Endothelial cell of umbilical vein (primary cell): ENCODE measurements around the gene TOLLIP. TPM values are rescaled to one million over a fixed set of nuclear protein-coding genes. Genes with fewer than 3 reads are reported as not detected.
A peak's percentile ranks its signal among the peaks of the same experiment; 100 is the strongest.
"Not testable (repeated sequence)": the region's sequence is repeated elsewhere in the genome, so short reads cannot be mapped to it uniquely, and the experiment has no call there.

Source experiments
- BruUV-seq: library from RNA; stranded (reverse); fragments of 400-500 nt; replicated peaks from 2 replicates; lab custom pipeline; 2021; lab: Mats Ljungman, UMichigan
- CTCF ChIA-PET: fragments of 300-600, 350-600 bp; sonication (Branson Sonifier 250); formaldehyde crosslinking; loops from one replicate; lab custom pipeline; 2021; ENCODE audit warnings: antibody characterized with exemption, inconsistent platforms; lab: Charles Lee
- POLR2A ChIA-PET: fragments of 300-600, 350-600 bp; sonication (Branson Sonifier 250); formaldehyde crosslinking; loops from one replicate; lab custom pipeline; 2021; ENCODE audit warnings: antibody characterized with exemption, inconsistent platforms; lab: Charles Lee
- DNase-seq: peaks from one replicate; pipeline ENCODE4 v3.0.0-alpha.2; 2011; ENCODE audit warnings: low read depth, low spot score
- FAIRE-seq: peaks from 2 replicates; lab custom pipeline; 2011; peaks lifted over from hg19 to GRCh38; lab: Jason Lieb, UNC
- H2AFZ ChIP-seq: 2 replicates; pipeline ENCODE4 v1.6.0; 2012; ENCODE audit warnings: low read depth, low read length, control low read depth, inconsistent platforms
- H3K27ac ChIP-seq: 2 replicates; pipeline ENCODE4 v1.5.1; 2011; ENCODE audit warnings: low read depth, mild to moderate bottlenecking, control low read depth, low read length, moderate library complexity; ENCODE audit not compliant: insufficient read depth
- H3K27me3 ChIP-seq, 2 experiments: 2 replicates each; pipeline versions ENCODE4 v1.6.0 to v1.6.1; 2011; ENCODE audit warnings: low read length in 2 of 2, mixed read lengths in 1 of 2; ENCODE audit not compliant: control insufficient read depth in 2 of 2, insufficient read depth in 2 of 2
- H3K36me3 ChIP-seq, 2 experiments: 2 replicates in 1 of 2; 3 replicates in 1 of 2; pipeline ENCODE4 v1.5.1; 2011; ENCODE audit warnings: low read length in 2 of 2, mild to moderate bottlenecking in 1 of 2, moderate library complexity in 1 of 2; ENCODE audit not compliant: control insufficient read depth in 2 of 2, insufficient read depth in 2 of 2; ENCODE audit errors: extremely low read depth in 1 of 2
- H3K4me1 ChIP-seq: 3 replicates; pipeline ENCODE4 v1.5.1; 2011; ENCODE audit warnings: mild to moderate bottlenecking, low read length; ENCODE audit not compliant: control insufficient read depth, insufficient read depth; ENCODE audit errors: extremely low read depth
- H3K4me2 ChIP-seq: 2 replicates; pipeline ENCODE4 v1.6.1; 2011; ENCODE audit warnings: low read length, control low read depth, mixed read lengths; ENCODE audit not compliant: insufficient read depth
- H3K4me3 ChIP-seq, 3 experiments: fragments of 200-600 bp in 1 of 3; sonication (generic), shearing (Covaris generic) in 1 of 3; replicated peaks in 1 of 3; 2 replicates each; pipeline ENCODE4 v1.5.1; 2011 to 2016; ENCODE audit warnings: control low read depth in 3 of 3, low read length in 3 of 3, mild to moderate bottlenecking in 2 of 3, inconsistent platforms in 1 of 3, low read depth in 1 of 3, moderate library complexity in 1 of 3; ENCODE audit not compliant: insufficient read depth in 1 of 3
- H3K79me2 ChIP-seq: 2 replicates; pipeline ENCODE4 v1.6.0; 2012; ENCODE audit warnings: low read length, inconsistent platforms; ENCODE audit not compliant: control insufficient read depth, insufficient read depth
- H3K9ac ChIP-seq: replicated peaks from 2 replicates; pipeline ENCODE3; 2011; ENCODE audit warnings: low read length, control low read depth; ENCODE audit not compliant: insufficient read depth; ENCODE audit errors: extremely low read depth
- H3K9me1 ChIP-seq: replicated peaks from 3 replicates; pipeline ENCODE4 v1.6.0; 2011; ENCODE audit warnings: mild to moderate bottlenecking, low read length; ENCODE audit not compliant: control insufficient read depth, insufficient read depth; ENCODE audit errors: extremely low read depth
- H3K9me3 ChIP-seq: replicated peaks from 2 replicates; pipeline ENCODE4 v1.5.1; 2012; ENCODE audit warnings: low read length, inconsistent platforms; ENCODE audit not compliant: control insufficient read depth, insufficient read depth
- H4K20me1 ChIP-seq: replicated peaks from 2 replicates; pipeline ENCODE3; 2011; ENCODE audit warnings: mild to moderate bottlenecking, low read length; ENCODE audit not compliant: control insufficient read depth, insufficient read depth; ENCODE audit errors: extremely low read depth
- CTCF ChIP-seq, 2 donors: IDR thresholded peaks; 1 replicate in 1 of 2; 2 replicates in 1 of 2; pipeline ENCODE4 v1.5.1; 2011; ENCODE audit warnings: low read length in 2 of 2, mild to moderate bottlenecking in 2 of 2, moderate library complexity in 2 of 2, control low read depth in 1 of 2, inconsistent platforms in 1 of 2, low read depth in 1 of 2; ENCODE audit not compliant: insufficient read depth in 1 of 2; ENCODE audit errors: extremely low read depth in 1 of 2
- EZH2 ChIP-seq: IDR thresholded peaks from 2 replicates; pipeline ENCODE4 v1.6.1; 2012; ENCODE audit warnings: borderline replicate concordance, low read depth, mild to moderate bottlenecking, moderate library complexity, low read length, inconsistent platforms; ENCODE audit not compliant: severe bottlenecking
- FOS ChIP-seq: IDR thresholded peaks from 2 replicates; pipeline ENCODE4 v1.6.1; 2011; ENCODE audit warnings: mild to moderate bottlenecking, low read length, moderate library complexity, borderline replicate concordance; ENCODE audit not compliant: insufficient read depth
- GATA2 ChIP-seq: IDR thresholded peaks from 2 replicates; pipeline ENCODE4 v1.7.0; 2011; ENCODE audit warnings: low read depth, mild to moderate bottlenecking, moderate library complexity, mixed read lengths, low read length; ENCODE audit not compliant: insufficient read length, insufficient read depth
- JUN ChIP-seq: IDR thresholded peaks from 2 replicates; pipeline ENCODE4 v1.6.1; 2011; ENCODE audit warnings: borderline replicate concordance, low read depth; ENCODE audit not compliant: insufficient read length, insufficient read depth
- MYC ChIP-seq: IDR thresholded peaks from one replicate; pipeline ENCODE4 v1.6.1; 2011; ENCODE audit warnings: mild to moderate bottlenecking, low read depth, low read length
- POLR2A ChIP-seq: IDR thresholded peaks from 2 replicates; pipeline ENCODE4 v1.6.1; 2012; ENCODE audit warnings: low read depth, mild to moderate bottlenecking, control low read depth, low read length
- POLR2AphosphoS5 ChIP-seq: IDR thresholded peaks from 2 replicates; pipeline ENCODE4 v1.6.1; 2012; ENCODE audit warnings: low read depth, mild to moderate bottlenecking, control low read depth, low read length, moderate library complexity; ENCODE audit not compliant: insufficient read depth
- dilution Hi-C: fragments of 300-500 bp; cut with MboI; formaldehyde crosslinking; loops from one replicate; pipeline ENCODE4 v1.15.0; 2019; ENCODE audit warnings: low sequenced_read_pairs; ENCODE audit not compliant: extremely low pct_ligation_motif_present
- intact Hi-C: fragments of 100-400 bp; cut with micrococcal nuclease; formaldehyde crosslinking; loops from one replicate; pipeline ENCODE4 v1.10.0; 2022
- polyA plus RNA-seq, 4 experiments: library from polyadenylated mRNA; depleted of rRNA in 3 of 4; stranded (reverse) in 3 of 4; unstranded in 1 of 4; fragments of >200 nt; gene quantifications; 2 replicates each; pipeline versions ENCODE4 v1.2.1 to v1.2.3, GENCODE V29; 2011 to 2012; ENCODE audit warnings: missing spikeins in 1 of 4
- total RNA-seq: library from RNA; stranded (reverse); gene quantifications from 2 replicates; pipeline ENCODE4 v1.2.3, GENCODE V29; 2021
- TF ChIP-seq, protein P1 (sequence below): IDR thresholded peaks from 2 replicates; pipeline ENCODE4 v1.6.1; 2011; ENCODE audit not compliant: insufficient read depth, insufficient read length

TOLLIP gene
- total and polyA plus RNA-seq, 2 donors (not counting 3 experiments of a cell fraction or from before 2014, with no cell fraction given): 49.6 to 64.8 TPM

DNA sequence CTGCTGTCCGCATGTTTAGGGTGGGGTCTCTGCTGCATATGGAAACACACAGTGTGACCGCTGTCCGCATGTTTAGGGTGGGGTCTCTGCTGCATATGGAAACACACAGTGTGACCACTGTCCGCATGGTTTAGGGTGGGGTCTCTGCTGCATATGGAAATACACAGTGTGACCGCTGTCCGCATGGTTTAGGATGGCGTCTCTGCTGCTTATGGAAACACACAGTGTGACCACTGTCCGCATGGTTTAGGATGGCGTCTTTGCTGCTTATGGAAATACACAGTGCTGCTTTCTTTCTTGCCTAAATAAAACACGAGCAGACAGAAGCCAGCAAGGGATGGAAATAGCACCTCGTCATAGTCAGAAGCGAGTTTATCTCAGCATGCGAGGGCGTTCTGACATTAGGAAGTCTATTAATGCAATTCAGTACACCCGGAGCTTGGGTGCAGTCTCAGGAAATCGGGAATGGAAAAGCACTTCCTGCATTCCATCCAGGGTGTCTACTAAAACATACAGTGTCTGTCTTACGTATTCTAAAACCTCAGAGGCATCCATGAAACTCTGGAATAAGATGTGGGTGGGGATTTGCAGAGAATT is 32.6 kb upstream of the TOLLIP start:
- Histone ChIP-seq H3K79me2 (no peaks in the 10 kb centered on the region), H3K9me3 (no peaks in the 10 kb centered on the region), H3K4me1 (no peaks in the 10 kb centered on the region), H3K36me3 (no peaks in the 10 kb centered on the region), H4K20me1 (no peaks in the 10 kb centered on the region), H3K27me3 (no peaks in the 10 kb centered on the region), H3K9ac (no peak overlapping the region), H3K27ac (no peak overlapping the region), H2AFZ (no peak overlapping the region), H3K4me3 (no peak overlapping the region), H3K9me1 (no peaks in the 10 kb centered on the region), H3K4me2 (no peak overlapping the region)
- no peak for TF ChIP-seq CTCF (IDR thresholded peaks at IDR 0.05; ENCODE audit: extremely low read depth in 1 of 2, insufficient read depth in 1 of 2, low read depth in 1 of 2, low read length in 2 of 2)
- TF ChIP-seq, protein P1, sequence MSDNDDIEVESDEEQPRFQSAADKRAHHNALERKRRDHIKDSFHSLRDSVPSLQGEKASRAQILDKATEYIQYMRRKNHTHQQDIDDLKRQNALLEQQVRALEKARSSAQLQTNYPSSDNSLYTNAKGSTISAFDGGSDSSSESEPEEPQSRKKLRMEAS: no peak
- no peak for TF ChIP-seq GATA2
- TF ChIP-seq EZH2: no peak
- no peak for TF ChIP-seq POLR2A
- no peak for TF ChIP-seq POLR2AphosphoS5
- TF ChIP-seq JUN: no peak
- TF ChIP-seq MYC: no peak
- TF ChIP-seq FOS: no peak
- CTCF ChIA-PET: interaction anchor here (1.4 kb wide), 1 partner anchor 9 kb away, joined by 4 read pairs; no protein-coding TSS in a partner anchor
- DNase-seq (no peak), FAIRE-seq (peak; percentile 77)
- no TSS peak for BruUV-seq
- dilution Hi-C loops (no loop called here), intact Hi-C loops (no loop called here)
- POLR2A ChIA-PET: no interaction called here

GRCh38 chr11:1341226-1341625 is 31.8 kb upstream of the TOLLIP start:
- FAIRE-seq, H3K4me2 ChIP-seq, H2AFZ ChIP-seq, CTCF ChIA-PET, dilution Hi-C loops, H3K4me3 ChIP-seq, intact Hi-C loops, H3K27me3 ChIP-seq, H3K9me3 ChIP-seq, H3K36me3 ChIP-seq, DNase-seq, H3K4me1 ChIP-seq, H3K9ac ChIP-seq, BruUV-seq, POLR2A ChIA-PET, H3K27ac ChIP-seq, H4K20me1 ChIP-seq, H3K79me2 ChIP-seq, H3K9me1 ChIP-seq: not testable (repeated sequence)
